Epithelial cell of proximal tubule (primary cell): ENCODE measurements around the gene NGEF. TPM values are rescaled to one million over a fixed set of nuclear protein-coding genes. Genes with fewer than 3 reads are reported as not detected.
A peak's percentile ranks its signal among the peaks of the same experiment; 100 is the strongest.
"Not testable (repeated sequence)": the region's sequence is repeated elsewhere in the genome, so short reads cannot be mapped to it uniquely, and the experiment has no call there.

ENCODE experiments used
- DNase-seq: peaks from one replicate; pipeline ENCODE4 v3.0.0-alpha.2; 2011; ENCODE audit warnings: low read depth
- H3K4me3 ChIP-seq: 2 replicates; pipeline ENCODE4 v1.5.1; 2011; ENCODE audit warnings: low read depth, mild to moderate bottlenecking, low read length
- total RNA-seq: library from RNA; depleted of rRNA; stranded (reverse); fragments of >200 nt; gene quantifications from 2 replicates; pipeline ENCODE4 v1.2.3, GENCODE V29; 2015
- TF ChIP-seq, protein P1 (sequence below): conservative IDR thresholded peaks from 2 replicates; pipeline ENCODE4 v1.5.1; 2012; ENCODE audit warnings: low read depth, mild to moderate bottlenecking, low read length

Gene NGEF
- total RNA-seq, 1 donor from 2014 or later: 8.6 TPM

DNA sequence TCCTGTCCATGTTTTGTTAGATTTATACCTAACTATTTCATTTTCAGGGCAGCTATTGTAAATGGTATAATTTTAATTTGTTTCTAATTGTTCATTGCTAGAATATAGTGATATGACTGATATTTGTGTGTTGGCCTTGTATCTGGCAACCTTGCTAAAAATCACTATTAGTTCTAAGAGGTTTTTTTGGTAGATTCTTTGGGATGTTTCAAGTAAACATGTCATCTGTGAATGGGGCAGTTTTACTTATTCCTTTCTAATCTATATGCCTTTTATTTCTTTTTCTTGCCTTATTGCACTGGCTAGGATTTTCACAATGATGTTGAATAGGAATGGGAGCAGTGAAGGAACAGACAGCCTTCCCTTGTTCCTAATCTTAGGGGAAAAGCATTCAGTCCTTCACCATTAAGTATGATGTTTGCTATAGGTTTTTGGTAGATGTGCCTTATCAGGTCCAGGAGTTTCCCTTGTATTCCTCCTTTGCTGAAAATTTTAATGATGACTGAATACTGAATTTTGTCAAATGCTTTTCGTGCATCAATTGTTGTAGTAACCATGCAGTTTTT, 101.3 kb downstream of the NGEF start:
- no peak overlapping the region for H3K4me3 ChIP-seq
- TF ChIP-seq, protein P1, sequence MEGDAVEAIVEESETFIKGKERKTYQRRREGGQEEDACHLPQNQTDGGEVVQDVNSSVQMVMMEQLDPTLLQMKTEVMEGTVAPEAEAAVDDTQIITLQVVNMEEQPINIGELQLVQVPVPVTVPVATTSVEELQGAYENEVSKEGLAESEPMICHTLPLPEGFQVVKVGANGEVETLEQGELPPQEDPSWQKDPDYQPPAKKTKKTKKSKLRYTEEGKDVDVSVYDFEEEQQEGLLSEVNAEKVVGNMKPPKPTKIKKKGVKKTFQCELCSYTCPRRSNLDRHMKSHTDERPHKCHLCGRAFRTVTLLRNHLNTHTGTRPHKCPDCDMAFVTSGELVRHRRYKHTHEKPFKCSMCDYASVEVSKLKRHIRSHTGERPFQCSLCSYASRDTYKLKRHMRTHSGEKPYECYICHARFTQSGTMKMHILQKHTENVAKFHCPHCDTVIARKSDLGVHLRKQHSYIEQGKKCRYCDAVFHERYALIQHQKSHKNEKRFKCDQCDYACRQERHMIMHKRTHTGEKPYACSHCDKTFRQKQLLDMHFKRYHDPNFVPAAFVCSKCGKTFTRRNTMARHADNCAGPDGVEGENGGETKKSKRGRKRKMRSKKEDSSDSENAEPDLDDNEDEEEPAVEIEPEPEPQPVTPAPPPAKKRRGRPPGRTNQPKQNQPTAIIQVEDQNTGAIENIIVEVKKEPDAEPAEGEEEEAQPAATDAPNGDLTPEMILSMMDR: no peak
- DNase-seq: no peak

DNA sequence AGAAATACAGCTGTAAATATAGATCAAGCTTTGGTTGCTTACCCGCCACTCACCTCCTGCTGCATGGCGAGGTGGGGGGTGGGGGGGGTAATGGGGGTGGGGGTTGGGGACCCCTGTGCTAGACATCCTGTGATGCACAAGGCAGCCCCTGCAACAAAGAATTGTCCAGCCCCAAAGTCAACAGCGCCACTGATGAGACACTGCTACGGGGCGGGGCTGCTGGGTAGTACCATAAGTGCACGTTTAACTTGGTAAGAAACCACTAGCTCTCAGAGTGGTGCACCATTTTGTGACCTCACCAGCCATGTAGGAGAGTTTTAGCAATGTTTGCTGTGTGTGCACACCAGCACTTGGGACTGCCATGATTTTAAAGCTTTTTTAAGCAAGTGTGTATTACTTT, 102.7 kb downstream of the NGEF start:
- no peak for DNase-seq
- TF ChIP-seq, protein P1: no peak
- no peak overlapping the region for H3K4me3 ChIP-seq

DNA sequence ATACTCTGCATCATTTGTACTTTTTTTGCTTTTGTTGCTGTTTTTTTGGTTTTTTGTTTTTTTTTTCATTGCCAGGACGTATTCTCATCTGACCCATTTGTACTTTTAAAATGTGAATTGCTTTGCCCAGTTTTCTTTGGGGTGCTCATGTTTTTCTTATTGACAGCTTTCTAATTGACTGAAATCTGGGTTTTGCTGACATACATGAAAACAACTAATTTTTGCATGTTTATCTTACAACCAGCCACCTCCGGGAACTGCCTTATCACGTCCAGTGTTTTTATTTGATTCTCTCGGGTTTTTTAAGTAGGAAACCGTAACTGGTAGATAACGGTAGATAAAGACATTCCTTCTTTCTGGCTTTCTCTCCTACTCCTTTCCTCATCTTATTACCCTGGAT, 104.4 kb downstream of the NGEF start:
- no peak overlapping the region for H3K4me3 ChIP-seq

DNA sequence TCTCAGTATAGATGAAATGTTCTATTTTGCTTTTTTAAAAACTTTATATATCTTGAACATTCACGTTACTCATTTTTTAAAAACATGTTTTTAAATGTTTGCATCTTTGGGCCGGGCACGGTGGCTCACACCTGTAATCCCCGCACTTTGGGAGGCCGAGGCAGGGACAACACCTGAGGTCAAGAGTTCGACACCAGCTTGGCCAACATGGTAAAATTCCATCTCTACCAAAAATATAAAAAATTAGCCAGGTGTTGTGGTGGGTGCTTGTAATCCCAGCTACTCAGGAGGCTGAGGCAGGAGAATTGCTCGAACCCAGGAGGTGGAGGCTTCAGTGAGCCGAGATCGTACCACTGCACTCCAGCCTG, 105.4 kb downstream of the NGEF start:
- H3K4me3 ChIP-seq, DNase-seq: not testable (repeated sequence)

More for the DNA sequence above, 104.4 kb downstream of the NGEF start:
- TF ChIP-seq, protein P1: no peak
- DNase-seq: no peak

DNA sequence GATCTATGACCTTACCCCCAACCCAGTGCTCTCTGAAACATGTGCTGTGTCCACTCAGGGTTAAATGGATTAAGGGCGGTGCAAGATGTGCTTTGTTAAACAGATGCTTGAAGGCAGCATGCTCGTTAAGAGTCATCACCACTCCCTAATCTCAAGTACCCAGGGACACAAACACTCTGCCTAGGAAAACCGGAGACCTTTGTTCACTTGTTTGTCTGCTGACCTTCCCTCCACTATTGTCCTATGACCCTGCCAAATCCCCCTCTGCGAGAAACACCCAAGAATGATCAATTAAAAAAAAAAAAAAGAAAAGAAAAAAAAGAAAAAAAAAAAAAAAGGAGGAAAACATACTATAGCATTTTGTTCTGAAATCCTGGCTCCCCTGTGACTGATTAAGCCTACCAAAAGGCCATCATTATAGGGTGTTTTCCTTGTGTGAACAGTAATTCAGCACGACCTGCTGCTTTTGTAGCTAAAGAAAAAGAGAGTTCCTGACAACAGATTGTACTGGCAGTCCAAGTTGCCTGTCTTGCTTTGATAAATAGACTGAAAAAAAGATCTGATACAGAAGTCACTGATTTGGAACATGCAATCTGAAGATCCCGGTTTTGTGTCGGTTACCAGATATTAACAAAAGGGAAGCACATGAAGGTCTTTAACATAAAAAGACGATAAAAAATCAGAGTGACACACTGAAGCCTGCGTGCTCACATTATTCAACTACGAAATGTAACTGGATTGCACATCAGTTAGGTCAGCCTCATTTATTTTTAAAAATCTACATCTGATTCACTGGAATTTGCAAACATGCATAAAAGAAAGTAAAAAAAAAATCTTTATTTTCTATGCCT, 106.0 kb downstream of the NGEF start:
- DNase-seq: not testable (repeated sequence)

DNA sequence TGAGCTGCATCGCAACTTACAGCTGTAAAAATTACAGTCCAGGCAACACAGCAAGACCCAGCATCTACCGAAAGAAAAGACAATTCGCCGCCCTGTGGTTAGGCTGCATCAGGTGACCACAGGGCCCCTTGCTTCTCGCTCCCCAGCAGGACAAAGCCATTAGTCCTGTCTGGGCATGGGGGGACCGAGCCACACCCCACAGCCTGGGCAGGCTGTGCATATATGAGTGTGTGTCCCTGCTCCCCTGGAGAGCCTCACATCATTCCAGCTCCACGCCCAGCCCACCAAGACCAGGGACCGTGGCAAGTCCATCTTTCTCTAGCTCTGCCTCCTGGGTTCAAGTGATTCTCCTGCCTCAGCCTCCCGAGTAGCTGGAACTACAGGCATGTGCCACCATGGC, 109.1 kb downstream of the NGEF start:
- TF ChIP-seq, protein P1: no peak

More for the DNA sequence above, 106.0 kb downstream of the NGEF start:
- H3K4me3 ChIP-seq: not testable (repeated sequence)

DNA sequence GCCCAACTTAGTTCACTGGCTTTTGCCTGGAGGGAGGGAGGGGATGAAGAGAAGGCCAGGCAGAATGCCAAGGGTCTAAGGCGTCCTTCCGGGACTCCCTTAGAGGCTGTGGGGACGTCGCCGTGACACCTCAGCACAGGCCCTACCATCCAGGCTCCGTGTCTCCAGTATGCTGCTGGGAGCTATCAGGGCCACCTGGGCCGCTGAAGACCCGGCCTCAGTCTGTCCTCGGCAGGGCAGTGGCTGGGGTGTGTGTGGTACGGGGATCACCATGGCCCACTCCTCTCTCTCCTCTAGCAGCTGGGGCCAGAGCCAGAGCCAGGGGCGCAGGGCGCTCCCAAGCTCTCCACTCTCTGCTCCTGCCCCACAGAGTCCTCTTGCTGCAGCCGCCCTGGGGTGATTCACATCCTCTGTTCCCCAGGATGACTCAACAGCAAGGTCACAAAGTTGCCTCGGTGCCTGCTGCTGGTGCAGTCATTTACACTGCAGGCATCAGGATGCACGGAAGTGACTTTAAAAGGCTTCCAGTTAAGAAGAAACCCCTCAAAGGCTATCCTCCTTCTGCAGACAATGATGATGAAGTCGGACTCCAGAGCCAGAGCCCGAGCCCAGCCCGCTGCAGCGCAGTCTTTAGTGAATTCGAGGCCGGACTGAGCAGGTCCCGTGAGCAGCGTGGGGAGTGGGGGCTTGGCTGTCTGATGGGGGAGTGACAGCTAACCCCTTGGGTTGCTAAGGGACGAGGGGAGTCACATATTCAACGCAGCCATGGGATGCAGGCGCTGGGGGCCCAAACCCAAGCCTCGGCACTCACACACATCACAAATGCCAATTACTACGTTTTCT, 111.1 kb downstream of the NGEF start:
- DNase-seq: peak; percentile 35
- H3K4me3 ChIP-seq: no peak overlapping the region
- TF ChIP-seq, protein P1: no peak

More for the DNA sequence above, 109.1 kb downstream of the NGEF start:
- H3K4me3 ChIP-seq: no peak overlapping the region
- no peak for DNase-seq
